Upper lobe of right lung (tissue), 1 donor: ENCODE data around the gene RFTN1. TPM values are rescaled to one million over a fixed set of nuclear protein-coding genes. Genes with fewer than 3 reads are reported as not detected.

Experiments used
- ATAC-seq: fragments of 200-7000 bp; cut with Tn5 transposase; one replicate; pipeline ENCODE4 v1.9.1; 2020; ENCODE audit warnings: mild to moderate bottlenecking, moderate library complexity
- DNase-seq: peaks from one replicate; pipeline ENCODE4 v3.0.0-alpha.2; 2020
- H3K27ac ChIP-seq: fragments of 200-600 bp; one replicate; pipeline ENCODE4 v1.8.0; 2022
- H3K27me3 ChIP-seq: fragments of 200-600 bp; one replicate; pipeline ENCODE4 v1.8.0; 2022; ENCODE audit warnings: mild to moderate bottlenecking
- H3K36me3 ChIP-seq: fragments of 200-600 bp; one replicate; pipeline ENCODE4 v1.8.0; 2022
- H3K4me1 ChIP-seq: fragments of 200-600 bp; one replicate; pipeline ENCODE4 v1.8.0; 2022
- H3K4me3 ChIP-seq: fragments of 200-600 bp; one replicate; pipeline ENCODE4 v1.8.0; 2022; ENCODE audit warnings: mild to moderate bottlenecking
- H3K9me3 ChIP-seq: fragments of 200-600 bp; one replicate; pipeline ENCODE4 v1.8.0; 2022
- intact Hi-C: fragments of 100-400 bp; cut with DNase I; formaldehyde crosslinking; loops from one replicate; pipeline ENCODE4 v1.11.0; 2022
- total RNA-seq: library from RNA; stranded (reverse); fragmentation: NEBNext Ultra II Directional; extraction: Animal tissue kit (Norgen Biotek cat#: 25700); gene quantifications from one replicate; pipeline ENCODE4 v1.2.1, GENCODE V29; 2021
- TF ChIP-seq, protein P1 (sequence below): fragments of 200-600 bp; IDR thresholded peaks from one replicate; pipeline ENCODE4 v1.8.0; 2022; ENCODE audit warnings: antibody characterized with exemption
- donor health status: DM: no; HTN: yes; CAD: no; lungs with severe emphysema.

Gene RFTN1
- total RNA-seq, 1 donor from 2014 or later, result 69.4 TPM

DNA sequence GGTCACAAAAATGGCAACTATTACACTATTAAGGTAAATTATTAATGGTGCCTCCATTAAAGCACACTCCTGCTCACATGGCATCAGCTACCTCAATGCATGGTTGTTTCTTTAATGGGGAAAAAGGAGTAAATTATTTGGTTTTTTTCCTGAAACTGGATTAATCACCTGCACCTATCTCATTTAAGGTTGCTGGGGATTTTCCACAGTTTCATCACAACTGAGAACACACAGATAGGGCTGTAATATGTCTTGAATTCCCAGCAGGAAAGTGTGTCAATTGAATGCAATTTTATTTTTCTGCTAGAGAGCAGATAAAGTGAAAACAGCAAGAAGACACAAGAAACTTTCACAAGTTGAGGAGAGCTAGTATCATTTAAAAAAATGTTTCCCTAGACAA lies 36.4 kb downstream of the RFTN1 start:
- peaks cover 3% of the 10 kb centered on the region for H3K36me3 ChIP-seq
- intact Hi-C loops, result no loop called here
- ATAC-seq, result no peak
- no peaks in the 10 kb centered on the region for H3K27me3 ChIP-seq
- H3K9me3 ChIP-seq, result no peaks in the 10 kb centered on the region
- peaks cover 27% of the 10 kb centered on the region for H3K4me1 ChIP-seq
- no peak overlapping the region for H3K4me3 ChIP-seq
- no peak overlapping the region for H3K27ac ChIP-seq
- TF ChIP-seq, protein P1, sequence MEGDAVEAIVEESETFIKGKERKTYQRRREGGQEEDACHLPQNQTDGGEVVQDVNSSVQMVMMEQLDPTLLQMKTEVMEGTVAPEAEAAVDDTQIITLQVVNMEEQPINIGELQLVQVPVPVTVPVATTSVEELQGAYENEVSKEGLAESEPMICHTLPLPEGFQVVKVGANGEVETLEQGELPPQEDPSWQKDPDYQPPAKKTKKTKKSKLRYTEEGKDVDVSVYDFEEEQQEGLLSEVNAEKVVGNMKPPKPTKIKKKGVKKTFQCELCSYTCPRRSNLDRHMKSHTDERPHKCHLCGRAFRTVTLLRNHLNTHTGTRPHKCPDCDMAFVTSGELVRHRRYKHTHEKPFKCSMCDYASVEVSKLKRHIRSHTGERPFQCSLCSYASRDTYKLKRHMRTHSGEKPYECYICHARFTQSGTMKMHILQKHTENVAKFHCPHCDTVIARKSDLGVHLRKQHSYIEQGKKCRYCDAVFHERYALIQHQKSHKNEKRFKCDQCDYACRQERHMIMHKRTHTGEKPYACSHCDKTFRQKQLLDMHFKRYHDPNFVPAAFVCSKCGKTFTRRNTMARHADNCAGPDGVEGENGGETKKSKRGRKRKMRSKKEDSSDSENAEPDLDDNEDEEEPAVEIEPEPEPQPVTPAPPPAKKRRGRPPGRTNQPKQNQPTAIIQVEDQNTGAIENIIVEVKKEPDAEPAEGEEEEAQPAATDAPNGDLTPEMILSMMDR, result no peak
- DNase-seq, result no peak

DNA sequence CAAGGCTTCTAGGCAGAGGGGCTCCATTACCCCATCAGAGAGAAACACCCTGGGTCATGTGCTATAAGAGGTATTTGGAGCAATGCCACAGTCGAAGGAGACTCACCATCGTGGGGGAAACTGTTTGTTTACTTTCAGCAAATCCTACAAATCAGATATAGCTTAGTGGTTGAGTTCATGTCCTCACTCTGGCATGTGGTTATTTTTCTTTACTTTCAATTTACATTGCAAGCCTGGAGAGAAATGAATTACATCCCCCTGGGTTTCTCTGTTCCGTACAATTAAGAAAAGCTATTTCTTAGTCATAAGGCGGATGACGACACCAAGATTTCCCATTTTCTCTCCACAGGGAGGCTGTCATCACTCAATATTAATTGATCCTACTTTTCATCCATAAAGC lies 36.9 kb downstream of the RFTN1 start:
- Histone ChIP-seq H3K27ac (no peak overlapping the region), H3K4me3 (no peak overlapping the region), H3K27me3 (no peaks in the 10 kb centered on the region), H3K36me3 (peaks cover 7% of the 10 kb centered on the region), H3K9me3 (no peaks in the 10 kb centered on the region), H3K4me1 (peaks cover 23% of the 10 kb centered on the region)
- intact Hi-C loops, result no loop called here
- ATAC-seq, result no peak
- DNase-seq, result no peak
- TF ChIP-seq, protein P1, result no peak

DNA sequence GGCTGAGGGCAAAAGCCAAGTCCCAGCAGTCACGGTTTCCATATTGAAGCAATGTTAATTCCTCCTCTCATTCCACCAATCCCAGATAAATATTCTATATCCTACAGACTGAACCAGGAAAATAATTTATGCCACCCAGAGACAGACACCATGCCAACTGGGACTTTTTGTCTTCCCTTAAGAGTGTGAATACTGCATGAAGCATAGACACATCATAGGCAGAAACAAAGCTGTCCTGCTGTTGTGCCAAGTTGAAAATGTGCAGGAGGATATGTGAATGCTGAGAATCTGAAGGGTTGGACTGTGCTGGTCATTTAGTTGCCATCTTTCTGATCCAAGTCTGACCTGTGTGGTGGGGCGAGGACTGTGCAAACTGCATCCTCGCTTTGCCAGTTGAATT lies 37.7 kb downstream of the RFTN1 start:
- ATAC-seq, result no peak
- H3K36me3 ChIP-seq, result peaks cover 13% of the 10 kb centered on the region
- H3K27me3 ChIP-seq, result no peaks in the 10 kb centered on the region
- TF ChIP-seq, protein P1, result no peak
- H3K9me3 ChIP-seq, result no peaks in the 10 kb centered on the region
- no peak overlapping the region for H3K27ac ChIP-seq
- peaks cover 16% of the 10 kb centered on the region for H3K4me1 ChIP-seq
- intact Hi-C loops, result no loop called here
- DNase-seq, result no peak
- no peak overlapping the region for H3K4me3 ChIP-seq

DNA sequence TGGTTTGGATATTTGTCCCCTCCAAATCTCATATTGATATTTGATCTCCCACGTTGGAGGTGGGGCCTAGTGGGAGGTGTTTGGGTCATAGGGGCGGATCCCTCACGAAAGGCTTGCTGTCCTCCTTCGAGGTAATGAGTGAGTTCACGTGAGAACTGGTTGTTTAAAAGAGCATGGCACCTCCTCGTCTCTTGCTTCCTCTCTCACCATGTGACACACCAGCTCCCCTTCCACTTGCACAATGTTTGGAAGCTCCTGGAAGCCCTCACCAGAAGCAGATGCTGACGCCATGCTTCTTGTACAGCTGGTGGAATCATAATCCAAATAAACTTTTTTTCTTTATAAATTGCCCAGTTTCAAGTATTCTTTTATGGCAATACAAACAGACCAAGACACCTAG lies 38.6 kb downstream of the RFTN1 start:
- ATAC-seq, result no peak
- no peak for DNase-seq
- Histone ChIP-seq H3K27ac (no peak overlapping the region), H3K36me3 (peaks cover 13% of the 10 kb centered on the region), H3K4me1 (peaks cover 8% of the 10 kb centered on the region), H3K4me3 (no peak overlapping the region), H3K27me3 (no peaks in the 10 kb centered on the region), H3K9me3 (no peaks in the 10 kb centered on the region)
- intact Hi-C loops, result no loop called here
- TF ChIP-seq, protein P1, result no peak

DNA sequence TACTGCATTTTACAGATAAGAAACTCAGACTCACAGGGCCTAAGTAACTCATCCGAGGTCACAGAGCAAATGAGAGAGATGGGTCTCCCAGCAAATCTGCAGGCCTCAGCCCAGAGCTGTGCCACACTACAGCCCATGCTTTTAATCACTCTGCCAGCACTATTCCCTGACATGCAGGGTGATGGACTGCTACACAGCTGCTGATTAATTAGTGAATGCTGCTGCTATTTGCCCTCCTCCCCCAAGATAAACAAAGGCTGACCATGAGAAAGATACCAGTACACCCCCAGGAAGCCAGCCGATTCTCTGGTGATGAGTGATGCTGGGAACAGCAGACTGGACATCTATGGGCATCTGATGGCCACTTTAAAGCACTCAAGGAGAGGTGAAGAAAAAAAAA lies 39.3 kb downstream of the RFTN1 start:
- Histone ChIP-seq H3K4me3 (no peak overlapping the region), H3K27ac (no peak overlapping the region), H3K36me3 (peaks cover 13% of the 10 kb centered on the region), H3K9me3 (no peaks in the 10 kb centered on the region), H3K27me3 (no peaks in the 10 kb centered on the region), H3K4me1 (peaks cover 5% of the 10 kb centered on the region)
- TF ChIP-seq, protein P1, result no peak
- intact Hi-C loops, result no loop called here
- DNase-seq, result no peak
- no peak for ATAC-seq

DNA sequence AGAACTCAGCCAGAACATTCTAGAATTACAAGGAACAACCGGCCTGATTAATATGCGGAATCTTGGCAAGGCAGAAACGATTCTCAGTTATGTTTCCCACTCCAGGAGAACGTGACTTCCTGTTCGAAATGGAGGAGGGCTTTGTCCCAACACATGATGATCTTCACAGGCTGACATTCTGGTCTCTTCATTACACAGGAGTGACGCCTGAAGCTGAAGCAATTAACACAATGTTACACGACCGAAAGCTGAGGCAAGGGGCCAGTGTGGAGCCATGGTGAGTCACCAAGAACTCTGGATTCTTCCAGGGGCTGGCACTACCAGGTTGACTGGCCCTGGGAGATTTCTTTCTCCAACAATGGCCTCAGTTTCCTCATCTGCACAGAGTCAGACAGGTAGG lies 40.9 kb downstream of the RFTN1 start:
- no peak for DNase-seq
- Histone ChIP-seq H3K4me3 (no peak overlapping the region), H3K27me3 (no peaks in the 10 kb centered on the region), H3K4me1 (peaks cover 10% of the 10 kb centered on the region), H3K9me3 (no peaks in the 10 kb centered on the region), H3K27ac (no peak overlapping the region), H3K36me3 (peaks cover 13% of the 10 kb centered on the region)
- ATAC-seq, result no peak
- TF ChIP-seq, protein P1, result no peak
- intact Hi-C loops, result no loop called here
